ENCODE measurements around the gene SAMSN1.

The SAMSN1 gene

DNA sequence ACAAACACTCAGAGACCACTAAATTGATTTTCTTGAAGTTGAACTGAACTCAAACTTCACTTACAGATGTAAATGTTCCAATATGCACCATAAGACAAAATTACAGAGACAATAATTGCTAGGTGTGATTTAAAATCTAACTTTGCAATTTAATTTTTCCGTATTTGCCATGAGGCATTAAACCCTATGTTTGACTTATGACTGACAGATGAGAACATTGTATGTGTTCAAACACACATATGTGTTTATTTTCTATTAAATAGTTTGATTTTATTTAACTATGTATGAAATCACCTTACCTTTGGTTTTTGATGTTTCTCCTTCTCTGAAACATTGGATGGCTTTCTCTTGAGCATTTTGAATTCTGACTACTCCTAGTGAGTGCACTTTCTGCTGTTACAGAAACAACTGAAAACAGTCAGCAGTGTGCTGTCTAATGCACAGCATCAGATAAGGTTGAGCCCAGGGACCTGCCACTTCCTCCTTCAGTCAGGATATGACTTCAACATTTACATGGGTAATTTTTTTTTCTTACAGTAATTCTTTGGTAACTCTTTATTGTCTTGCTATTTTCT, at the start of gene SAMSN1:
SAMSN1 (minus strand) TSS at position 410 of the 575 bp plus-strand sequence; CDS start at position 356, 54 bp downstream.
- DNase-seq (ENCODE audit: low spot score), result no peak

DNA sequence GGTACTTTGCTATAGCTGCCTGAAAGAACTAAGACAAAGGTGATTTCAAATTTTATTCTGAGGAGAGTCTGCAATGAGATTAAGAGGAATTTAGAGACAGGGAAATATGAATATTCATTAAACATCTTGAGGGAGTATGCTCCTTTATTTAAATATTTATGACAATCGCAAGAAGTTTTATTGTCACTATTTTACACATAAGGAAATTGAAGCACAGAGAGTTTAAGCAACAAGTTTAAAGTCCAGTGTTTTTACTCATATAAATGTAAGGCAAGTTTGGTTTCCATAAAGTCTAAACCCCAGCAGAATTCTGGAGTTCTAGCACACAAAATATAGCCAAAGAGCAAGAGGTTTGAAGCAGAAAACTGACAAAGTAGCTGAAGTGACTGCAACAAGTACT, 49.3 kb upstream of the SAMSN1 start:
- no peak for DNase-seq (ENCODE audit: low spot score)

- DNase-seq (ENCODE audit: low spot score), result no peak
Measured at GRCh38 chr21:14594967-14595366, 48.9 kb upstream of the SAMSN1 start.

DNA sequence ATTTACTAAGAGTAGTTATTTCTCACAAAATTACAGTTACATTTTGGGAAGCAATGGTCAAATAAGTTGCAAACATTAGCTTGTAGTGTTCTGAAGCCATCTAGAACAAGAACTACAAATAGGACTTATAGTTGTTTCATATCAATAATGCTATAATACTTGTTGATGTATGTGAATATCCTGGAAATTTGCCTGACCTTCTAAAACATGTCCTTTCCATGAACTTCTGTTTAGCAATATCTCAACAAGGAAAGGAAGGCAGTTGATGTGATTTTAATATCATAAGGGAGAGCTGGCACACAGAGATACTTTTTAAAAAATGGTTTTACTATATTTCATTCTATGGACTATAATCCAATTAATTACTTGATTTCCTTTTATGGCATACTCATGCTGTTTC, 47.1 kb upstream of the SAMSN1 start:
- no peak for DNase-seq (ENCODE audit: low spot score)

GRCh38 chr21:14592296-14593000, 46.3 kb upstream of the SAMSN1 start:
- DNase-seq (ENCODE audit: low spot score), result no peak

DNA sequence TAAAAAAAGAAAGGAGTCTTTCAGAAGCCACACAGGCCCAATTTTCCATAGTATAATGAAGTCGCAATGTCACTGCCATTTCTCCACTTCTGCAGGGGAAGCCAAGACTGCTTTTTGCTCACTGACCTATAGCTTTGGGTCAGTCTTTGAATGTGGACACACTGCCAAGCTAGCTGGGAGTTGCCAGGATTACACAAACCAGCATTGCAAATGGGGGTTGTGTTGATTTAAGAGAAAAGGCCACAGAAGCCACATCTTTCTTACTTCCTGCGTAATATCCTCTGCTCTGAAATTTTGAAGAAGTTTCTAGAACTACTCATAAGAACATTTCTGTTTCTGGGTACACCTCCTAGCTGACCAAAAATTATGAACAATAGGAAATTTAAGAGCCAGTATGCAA, 45.8 kb upstream of the SAMSN1 start:
- DNase-seq (ENCODE audit: low spot score), result no peak

DNA sequence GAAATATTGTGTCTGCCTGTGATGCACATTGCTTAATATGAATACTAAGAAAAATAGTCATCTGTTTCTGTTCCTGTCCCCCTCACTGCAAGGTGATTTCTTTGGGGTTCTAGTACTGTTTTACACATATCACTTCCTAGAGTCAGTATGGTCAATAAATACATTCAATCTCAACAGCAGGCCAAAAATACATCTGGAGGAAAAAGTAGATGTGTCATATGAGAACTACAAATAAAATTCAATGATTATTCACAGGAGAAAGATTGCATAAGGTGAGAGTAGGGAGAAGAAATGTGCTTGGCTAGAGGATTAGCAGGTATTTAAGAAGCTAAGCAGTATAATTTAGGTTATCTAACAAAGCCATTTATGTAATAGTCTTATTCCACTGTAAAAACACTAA, 45.3 kb upstream of the SAMSN1 start:
- DNase-seq (ENCODE audit: low spot score), result no peak

DNA sequence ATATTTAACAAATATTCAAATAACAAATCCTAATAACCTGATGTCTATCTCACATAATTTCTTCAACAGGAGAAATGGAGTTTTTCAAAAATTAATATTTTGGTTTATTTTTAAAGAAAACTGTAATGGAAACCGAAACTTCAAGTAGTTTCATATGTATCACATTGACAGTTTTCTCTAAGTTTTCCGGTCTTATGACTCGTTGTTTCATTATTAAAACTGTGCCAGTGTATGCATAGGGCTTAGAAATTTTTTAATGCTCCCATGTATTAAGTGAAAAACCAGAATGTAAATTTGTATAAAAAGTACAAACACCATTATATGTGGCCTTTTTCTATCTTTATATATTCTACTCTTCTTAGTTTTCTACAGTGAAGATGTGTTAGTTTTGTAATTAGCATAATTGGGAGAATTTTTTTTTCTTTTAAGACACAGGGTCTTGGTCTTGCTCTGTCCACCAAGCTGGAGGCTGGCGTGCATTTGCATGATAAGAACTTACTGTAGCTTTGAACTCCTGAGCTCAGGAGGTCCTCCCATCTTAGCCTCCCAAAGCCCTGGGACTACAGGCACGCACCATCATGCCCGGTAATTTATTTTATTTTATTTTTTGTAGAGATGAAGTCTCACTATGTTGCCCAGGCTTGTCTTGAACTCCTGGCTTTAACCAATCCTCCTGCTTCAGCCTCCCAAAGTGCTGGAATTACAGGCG, 43.9 kb upstream of the SAMSN1 start:
- DNase-seq (ENCODE audit: low spot score), result no peak

GRCh38 chr21:14587266-14587665, 41.2 kb upstream of the SAMSN1 start:
- DNase-seq (ENCODE audit: low spot score), result no peak

DNA sequence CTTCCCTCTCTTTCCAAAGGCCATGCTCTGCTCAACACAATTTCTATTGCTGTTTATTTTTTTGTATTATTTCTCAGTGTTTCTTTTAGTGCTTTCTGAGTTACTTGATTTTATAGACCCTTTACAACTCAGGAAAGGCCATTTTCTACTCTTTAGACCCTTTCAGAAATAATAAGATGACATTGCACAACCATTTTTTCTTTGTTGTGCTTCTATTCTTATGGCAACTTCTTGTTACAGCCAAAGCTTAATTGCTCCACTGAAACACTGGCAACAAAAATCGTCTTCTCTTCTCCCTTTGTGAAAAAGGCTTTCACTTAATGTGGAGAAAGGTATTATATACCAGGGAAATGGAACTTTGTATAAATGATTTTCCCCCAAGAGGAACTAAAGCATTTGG, 39.0 kb upstream of the SAMSN1 start:
- DNase-seq (ENCODE audit: low spot score), result no peak

DNA sequence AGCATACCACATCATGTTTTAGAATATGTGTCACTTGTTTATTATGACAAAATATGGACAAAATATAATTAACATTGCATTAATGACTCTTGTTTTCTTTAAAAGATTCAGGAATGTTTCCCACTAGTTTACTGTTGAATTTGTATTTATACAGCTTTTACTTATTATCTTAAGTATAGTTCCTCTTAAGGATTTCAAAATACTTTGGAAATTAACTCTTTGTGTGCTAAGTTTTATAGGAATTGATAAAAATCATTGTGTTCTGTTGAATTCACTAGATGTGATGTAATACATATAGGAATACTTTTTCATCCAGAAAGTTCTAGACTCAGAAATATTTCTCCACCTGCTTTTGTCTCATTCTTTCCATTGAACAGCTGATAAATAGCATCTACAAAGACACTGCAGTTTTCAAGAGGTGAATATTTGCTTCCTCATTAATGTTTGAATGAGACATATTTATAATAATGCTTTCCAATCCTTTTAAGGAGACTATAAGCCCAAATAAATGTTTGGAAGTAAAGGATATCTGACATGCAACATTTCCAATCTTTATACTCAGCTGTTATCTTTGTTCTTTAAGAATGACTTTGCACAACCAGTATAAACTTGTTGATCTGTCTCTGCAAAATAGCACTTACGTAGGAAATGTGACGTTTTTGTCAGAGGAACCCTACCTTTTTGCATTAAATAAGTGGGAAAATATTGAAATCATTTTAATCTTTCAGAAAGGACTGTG, 38.4 kb upstream of the SAMSN1 start:
- DNase-seq (ENCODE audit: low spot score), result no peak

DNA sequence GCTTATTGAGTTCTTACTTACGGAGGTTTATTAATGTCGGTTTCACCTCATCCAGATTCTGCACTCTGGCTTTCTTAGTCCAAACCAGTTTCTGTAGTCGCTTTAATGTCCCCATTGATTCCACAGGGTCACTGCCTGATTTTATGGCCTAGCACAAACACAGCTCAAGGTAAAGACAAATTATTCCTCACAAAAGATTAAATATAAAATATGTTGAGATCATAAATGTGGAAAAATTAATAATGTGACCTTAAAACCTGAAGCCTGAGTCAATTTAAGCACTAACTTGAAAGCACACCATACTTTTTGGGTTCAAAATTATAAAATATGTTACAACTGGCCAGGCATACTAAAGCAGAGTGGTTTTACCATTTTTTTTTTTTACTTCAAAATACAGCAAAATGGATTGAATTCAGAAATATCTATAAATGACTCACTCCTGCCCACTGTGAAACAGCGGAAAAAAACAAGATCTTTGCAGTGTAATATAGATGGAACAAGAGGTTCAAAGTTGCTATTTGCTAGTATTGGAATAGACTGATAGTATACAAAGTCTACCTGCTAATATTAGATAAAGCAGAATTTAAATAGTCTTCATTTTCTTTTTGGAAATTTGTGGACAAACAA, 37.6 kb upstream of the SAMSN1 start:
- no peak for DNase-seq (ENCODE audit: low spot score)

- no peak for DNase-seq (ENCODE audit: low spot score)
Measured at GRCh38 chr21:14582934-14583628, 37.0 kb upstream of the SAMSN1 start.

GRCh38 chr21:14581902-14582457, 35.9 kb upstream of the SAMSN1 start:
- no peak for DNase-seq (ENCODE audit: low spot score)

GRCh38 chr21:14573244-14573643, 27.1 kb upstream of the SAMSN1 start:
- no peak for DNase-seq (ENCODE audit: low spot score)

DNA sequence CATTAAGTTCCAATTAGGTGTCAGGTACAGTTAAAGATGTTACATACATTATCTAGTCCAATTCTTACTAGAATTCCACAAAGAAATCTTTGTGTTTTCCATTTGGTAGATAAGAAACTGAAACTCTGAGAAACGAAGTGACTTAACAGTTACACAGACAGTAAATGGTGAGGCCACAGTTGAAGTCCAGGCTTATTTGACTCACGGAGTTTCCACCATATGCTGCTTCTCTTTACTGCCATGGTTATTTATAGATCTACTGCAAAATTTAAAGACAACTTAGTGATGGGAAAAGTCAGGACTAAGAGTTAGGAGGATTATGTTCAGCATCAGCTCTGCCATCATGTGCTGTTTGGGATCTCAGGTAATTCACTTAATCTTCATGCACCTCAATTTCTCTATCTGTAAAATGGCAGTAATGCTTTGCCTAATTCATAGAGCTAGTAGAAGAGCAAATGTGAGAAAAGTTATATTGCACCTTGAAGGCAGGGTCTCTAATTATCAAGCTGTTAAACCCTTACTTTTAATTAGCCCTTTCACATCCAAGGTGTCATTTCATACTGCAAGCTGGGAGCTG, 26.2 kb upstream of the SAMSN1 start:
- no peak for DNase-seq (ENCODE audit: low spot score)

DNA sequence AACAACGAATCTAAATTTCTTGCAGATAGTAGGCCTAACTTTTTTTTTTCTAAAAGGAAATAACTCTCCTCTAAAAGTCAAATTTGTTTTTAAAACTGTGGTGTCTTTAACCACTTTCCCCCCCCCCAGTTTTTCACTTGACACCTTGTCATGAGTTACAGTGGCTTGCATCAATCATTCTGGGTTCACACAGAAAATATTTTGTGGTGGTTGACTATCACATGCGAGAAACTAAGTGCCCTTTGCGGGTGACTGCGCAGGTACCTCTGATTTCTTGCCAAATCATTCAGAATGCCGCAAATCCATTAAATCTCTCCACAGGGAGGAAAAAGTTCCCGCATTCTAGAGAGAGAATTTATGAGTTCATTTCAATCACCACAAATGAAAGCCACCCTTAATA, 23.8 kb upstream of the SAMSN1 start:
- DNase-seq (ENCODE audit: low spot score), result no peak

DNA sequence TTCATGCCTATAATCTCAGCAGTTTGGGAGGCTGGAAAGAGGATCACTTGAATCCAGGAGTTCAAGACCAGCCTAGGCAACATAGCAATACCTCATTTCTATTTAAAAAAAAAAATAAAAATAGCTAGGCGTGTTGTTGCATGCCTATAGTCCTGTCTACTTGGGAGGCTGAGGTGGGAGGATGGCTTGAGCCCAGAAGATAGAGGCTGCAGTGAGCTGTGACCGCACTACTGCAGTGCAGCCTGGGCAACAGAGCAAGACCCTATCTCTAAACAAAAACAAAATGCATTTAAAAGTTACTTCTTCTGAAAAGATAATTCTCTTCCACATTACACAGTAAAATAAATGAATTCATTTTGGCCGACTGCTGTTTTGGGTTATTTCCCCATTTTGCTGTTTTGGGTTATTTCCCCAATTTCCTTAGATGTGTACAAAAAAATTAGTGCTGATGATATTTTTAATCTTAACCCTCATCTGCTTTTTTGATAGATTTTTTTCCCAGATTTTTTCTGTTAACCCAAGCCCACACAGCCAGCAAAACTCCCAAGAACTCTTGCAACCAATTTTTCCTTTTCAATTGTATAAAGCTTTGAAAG, 23.0 kb upstream of the SAMSN1 start:
- no peak for DNase-seq (ENCODE audit: low spot score)

DNA sequence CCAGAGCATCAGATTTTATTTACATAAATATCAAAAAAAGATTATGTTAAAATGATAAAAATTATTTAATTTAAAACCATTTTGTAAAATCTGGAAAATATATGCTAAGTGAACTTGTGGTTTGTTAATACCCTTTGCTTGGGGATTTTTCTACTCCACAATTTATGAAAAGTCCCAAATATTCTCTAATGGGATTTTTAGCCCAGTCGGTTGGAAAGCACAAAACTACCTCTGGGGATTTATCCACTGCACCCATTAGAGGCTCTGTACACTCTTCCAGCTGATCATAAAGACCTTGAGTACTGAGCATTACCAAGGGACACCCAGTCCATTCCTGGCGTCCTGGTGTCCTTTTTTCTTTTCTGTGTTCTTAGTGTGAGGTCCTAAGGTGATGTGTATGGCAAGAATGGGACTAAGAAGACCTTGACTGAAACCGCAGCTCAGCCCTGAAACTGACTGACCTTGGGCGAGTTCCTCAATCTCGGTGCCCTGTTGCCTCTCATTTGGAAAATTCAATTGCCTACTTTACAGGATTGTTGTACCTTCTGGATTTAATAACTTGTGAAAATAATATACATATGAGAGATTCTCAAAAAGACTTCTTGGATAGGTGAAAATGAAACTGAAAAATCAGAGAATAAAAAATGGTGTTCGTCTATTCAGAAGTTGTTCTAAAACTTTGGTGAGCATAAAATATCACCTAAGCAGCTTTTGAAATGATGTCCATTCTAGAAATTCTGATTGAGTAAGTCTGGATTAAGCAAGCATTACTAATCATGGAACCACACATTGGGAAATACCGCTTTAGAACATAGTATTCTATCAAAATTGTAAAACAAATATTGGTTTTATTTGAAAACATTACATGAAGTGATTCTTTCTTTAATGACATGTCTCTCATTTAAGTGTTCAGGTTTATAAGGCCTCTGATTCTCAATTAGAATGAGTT, 21.5 kb upstream of the SAMSN1 start:
- DNase-seq (ENCODE audit: low spot score), result no peak

Data from cerebellar cortex (tissue), 1 donor.